AG10803 (cell line): Measurements from ENCODE around the gene WWOX.

Source experiments
- DNase-seq: peaks from one replicate; pipeline ENCODE4 v3.0.0; 2010; ENCODE audit warnings: low read depth
- H3K4me3 ChIP-seq: 2 replicates; pipeline ENCODE4 v1.5.1; 2011; ENCODE audit warnings: mild to moderate bottlenecking, low read length, control low read depth
- TF ChIP-seq, protein P1 (sequence below): conservative IDR thresholded peaks from 2 replicates; pipeline ENCODE4 v1.5.1; 2011; ENCODE audit warnings: mild to moderate bottlenecking, low read length, control low read depth, inconsistent platforms

Gene WWOX

DNA sequence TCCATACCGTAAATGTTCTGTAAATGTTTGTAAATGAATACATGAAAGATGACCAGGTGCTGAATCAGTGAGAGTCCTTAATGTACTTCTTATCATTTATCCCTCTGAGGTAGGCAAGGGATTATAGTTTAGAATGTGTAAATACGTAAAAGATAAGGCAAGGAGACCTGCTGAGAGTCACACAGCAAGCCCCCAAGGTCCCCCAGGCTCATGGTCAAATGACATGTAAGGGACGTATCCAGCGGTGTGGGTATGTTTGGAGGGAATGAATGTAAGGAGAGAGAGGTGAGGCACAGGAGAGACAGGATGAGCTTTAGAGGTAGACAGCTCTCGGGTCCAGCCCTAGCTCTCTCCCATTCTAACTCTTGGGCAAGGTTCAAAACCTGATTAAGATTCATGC, 341.8 kb downstream of the WWOX start:
- no peak for DNase-seq
- TF ChIP-seq, protein P1, sequence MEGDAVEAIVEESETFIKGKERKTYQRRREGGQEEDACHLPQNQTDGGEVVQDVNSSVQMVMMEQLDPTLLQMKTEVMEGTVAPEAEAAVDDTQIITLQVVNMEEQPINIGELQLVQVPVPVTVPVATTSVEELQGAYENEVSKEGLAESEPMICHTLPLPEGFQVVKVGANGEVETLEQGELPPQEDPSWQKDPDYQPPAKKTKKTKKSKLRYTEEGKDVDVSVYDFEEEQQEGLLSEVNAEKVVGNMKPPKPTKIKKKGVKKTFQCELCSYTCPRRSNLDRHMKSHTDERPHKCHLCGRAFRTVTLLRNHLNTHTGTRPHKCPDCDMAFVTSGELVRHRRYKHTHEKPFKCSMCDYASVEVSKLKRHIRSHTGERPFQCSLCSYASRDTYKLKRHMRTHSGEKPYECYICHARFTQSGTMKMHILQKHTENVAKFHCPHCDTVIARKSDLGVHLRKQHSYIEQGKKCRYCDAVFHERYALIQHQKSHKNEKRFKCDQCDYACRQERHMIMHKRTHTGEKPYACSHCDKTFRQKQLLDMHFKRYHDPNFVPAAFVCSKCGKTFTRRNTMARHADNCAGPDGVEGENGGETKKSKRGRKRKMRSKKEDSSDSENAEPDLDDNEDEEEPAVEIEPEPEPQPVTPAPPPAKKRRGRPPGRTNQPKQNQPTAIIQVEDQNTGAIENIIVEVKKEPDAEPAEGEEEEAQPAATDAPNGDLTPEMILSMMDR: no peak
- H3K4me3 ChIP-seq: no peak overlapping the region

DNA sequence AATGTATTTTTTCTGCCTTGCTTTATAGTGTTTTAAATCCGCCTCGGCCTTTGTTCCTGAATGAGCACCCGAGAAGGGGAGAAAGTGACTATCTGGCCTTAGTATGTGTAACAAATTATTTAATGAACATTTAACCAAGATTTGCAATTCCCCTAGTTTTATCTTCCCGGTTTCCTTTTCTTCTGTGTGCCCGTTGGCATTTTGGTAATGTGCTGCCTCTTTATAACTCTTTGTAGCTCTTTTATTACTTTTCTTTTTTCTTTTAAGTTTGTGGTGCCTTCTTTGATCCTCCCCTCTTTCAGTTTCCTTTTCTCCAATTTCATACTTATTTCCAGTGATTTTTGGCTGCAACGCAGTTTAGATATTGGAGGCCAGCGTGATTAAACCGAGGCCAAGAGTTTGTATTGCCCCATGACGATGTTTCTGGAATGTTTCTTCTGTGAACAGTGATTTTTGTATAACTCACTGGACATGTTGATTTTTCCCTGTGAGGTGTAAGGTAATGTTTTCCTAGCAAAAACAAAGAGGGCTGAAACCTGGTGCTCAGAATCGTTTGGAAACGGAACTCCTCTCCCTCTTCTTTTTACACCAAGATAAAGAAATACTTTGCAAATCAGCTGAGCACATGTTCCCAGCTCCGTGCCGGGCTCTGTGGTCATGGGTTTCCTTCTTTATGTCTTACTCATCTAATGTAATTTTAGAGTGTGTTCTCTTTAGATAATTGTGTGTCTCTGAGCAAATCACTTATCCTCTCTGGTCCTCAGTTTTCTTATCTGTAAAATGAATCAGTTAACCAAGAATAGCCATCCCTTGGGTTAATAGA, 344.3 kb downstream of the WWOX start:
- TF ChIP-seq, protein P1: no peak
- no peak overlapping the region for H3K4me3 ChIP-seq
- no peak for DNase-seq

DNA sequence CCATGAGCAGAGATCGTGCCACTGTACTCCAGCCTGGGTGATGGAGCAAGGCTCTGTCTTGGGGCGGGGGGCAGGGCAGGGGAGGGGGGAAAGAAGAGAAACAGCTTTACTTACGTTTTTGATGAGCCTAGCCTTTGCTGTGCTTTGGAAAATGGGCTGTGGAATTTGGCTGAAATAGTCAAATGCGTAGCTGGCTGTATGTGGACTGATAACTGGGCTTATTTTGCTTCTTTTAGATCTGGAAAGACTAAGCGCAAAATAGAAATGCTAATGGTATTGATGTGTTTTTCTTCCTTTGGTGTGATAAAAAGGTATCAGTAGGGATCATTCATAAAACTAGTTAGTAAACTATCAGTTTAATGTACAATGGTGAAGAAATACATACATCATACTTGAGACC, 346.4 kb downstream of the WWOX start:
- no peak overlapping the region for H3K4me3 ChIP-seq
- TF ChIP-seq, protein P1: no peak
- no peak for DNase-seq

DNA sequence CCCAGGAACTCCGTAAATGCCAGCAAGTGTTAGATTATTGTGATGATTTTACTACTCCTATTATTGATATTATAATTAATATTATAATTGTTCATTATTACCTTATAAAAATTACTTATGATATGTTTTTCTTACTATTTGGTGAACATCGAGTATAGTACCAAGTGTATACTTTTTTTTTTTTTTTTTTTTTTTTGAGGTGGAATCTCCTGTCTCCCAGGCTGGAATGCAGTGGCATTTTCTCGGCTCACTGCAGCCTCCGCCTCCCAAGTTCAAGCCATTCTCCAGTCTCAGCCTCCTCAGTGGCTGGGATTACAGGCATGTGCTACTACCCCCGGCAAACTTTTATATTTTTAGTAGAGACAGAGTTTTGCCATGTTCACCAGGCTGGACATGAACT, 347.0 kb downstream of the WWOX start:
- DNase-seq: no peak
- no peak overlapping the region for H3K4me3 ChIP-seq
- TF ChIP-seq, protein P1: no peak

DNA sequence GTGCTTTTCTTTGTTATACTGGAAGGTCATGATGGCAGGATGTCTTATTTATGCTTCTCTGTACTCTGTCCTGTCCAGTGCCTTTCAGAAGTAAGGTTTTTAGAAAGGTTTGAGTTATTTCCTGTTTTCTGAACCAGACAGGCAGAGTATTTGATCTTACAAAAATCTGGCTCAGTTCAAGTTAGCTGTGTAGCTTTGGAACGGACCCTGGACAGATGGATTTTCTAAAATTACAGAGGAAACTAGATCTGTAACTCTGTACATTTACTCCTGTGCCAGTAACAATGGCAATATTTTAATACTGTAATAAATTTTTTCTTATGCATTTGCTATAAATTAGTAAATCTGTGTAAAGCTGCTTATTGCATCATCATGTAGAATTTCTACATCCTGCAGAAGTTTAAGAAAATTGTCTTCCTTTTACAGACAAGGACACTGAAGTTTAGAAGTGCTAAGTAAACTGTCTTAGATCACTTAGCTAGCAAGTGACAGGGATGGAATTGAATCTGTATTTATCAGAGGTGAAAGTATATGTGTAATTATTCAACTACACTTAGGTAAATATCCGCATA, 347.6 kb downstream of the WWOX start:
- H3K4me3 ChIP-seq: no peak overlapping the region
- no peak for DNase-seq
- TF ChIP-seq, protein P1: no peak

DNA sequence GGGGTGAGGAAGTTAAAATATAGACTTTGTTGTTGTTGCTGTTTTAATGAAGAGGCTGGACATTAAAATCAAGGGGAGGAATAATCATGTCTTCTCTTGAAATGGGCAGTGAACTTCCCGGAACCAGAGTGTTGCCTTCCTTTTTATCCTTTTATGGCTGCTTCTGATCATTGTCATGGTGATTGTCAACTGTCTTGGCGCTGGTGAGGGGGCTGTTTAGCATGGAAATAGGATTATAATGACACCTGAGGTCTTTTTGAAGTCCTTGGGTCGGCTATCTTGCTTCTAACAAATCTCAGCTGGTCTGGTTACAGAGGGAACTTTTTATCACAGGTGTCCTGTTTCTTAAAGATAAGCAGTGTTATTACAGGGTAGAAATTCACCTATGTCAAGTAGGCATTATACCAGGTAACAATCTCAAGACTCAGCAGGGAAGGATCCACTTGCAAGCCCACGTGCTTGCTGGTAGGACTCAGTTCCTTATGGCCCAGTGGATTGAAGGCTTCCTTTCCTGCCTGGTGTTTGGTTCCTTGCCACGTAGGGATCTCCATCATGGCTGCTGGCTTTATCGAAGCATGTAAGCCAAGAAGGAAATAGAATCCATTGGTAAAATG, 349.3 kb downstream of the WWOX start:
- no peak overlapping the region for H3K4me3 ChIP-seq
- DNase-seq: no peak
- TF ChIP-seq, protein P1: no peak

DNA sequence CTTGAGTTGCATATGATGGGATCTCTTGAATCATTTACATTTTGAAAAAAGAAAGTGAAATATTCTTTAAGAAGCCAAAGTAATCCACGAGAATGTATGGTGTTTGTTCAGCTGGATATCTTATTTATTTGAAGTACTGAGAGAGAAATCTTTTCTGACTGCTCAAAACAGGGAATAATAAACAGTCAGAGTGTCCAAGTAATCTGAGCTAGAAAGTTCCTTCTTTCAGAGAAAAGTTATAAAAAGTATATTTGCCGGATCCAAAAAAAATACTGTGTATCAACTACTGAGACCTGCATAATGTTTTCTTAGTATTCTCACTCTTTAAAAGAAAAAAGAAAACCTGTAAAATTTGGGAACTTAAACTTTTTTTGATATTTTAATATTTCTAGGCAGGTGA, 350.8 kb downstream of the WWOX start:
- TF ChIP-seq, protein P1: no peak
- H3K4me3 ChIP-seq: no peak overlapping the region
- no peak for DNase-seq
